Heart left ventricle (tissue), 16 donors: Measurements from ENCODE around the gene SOCS6. TPM values are rescaled to one million over a fixed set of nuclear protein-coding genes. Genes with fewer than 3 reads are reported as not detected.

Experiments
- ATAC-seq, 4 donors: fragments of 200-7000 bp; cut with Tn5 transposase; one replicate each; pipeline ENCODE4 v1.9.1; 2020 to 2022; ENCODE audit warnings: moderate library complexity in 4 of 4, mild to moderate bottlenecking in 3 of 4, moderate number of reproducible peaks in 1 of 4
- DNase-seq, 5 donors: peaks; one replicate each; pipeline ENCODE4 v3.0.0-alpha.2; 2020
- H3K27ac ChIP-seq, 12 donors: fragments of 200-600 bp; sonication (generic) in 4 of 12; one replicate each; pipeline versions ENCODE4 v1.5.0 to v1.8.0; 2016 to 2022; ENCODE audit warnings: mild to moderate bottlenecking in 2 of 12
- H3K27me3 ChIP-seq, 9 donors: fragments of 200-600 bp; sonication (generic) in 2 of 9; one replicate each; pipeline versions ENCODE4 v1.5.1 to v1.8.0; 2016 to 2022; ENCODE audit warnings: mild to moderate bottlenecking in 3 of 9
- H3K36me3 ChIP-seq, 9 donors: fragments of 200-600 bp; sonication (generic) in 2 of 9; one replicate each; pipeline versions ENCODE4 v1.5.0 to v1.8.0; 2018 to 2022; ENCODE audit warnings: mild to moderate bottlenecking in 2 of 9
- H3K4me1 ChIP-seq, 12 donors: fragments of 200-600 bp; sonication (generic) in 4 of 12; one replicate each; pipeline versions ENCODE4 v1.5.0 to v1.8.0; 2016 to 2022; ENCODE audit warnings: mild to moderate bottlenecking in 3 of 12
- H3K4me3 ChIP-seq, 12 donors: fragments of 200-600 bp; sonication (generic) in 4 of 12; one replicate each; pipeline versions ENCODE4 v1.5.0 to v1.8.0; 2017 to 2022; ENCODE audit warnings: mild to moderate bottlenecking in 9 of 12, moderate library complexity in 4 of 12
- H3K9me3 ChIP-seq, 12 donors: fragments of 200-600 bp; sonication (generic) in 4 of 12; one replicate each; pipeline versions ENCODE4 v1.5.0 to v1.8.0; 2016 to 2022; ENCODE audit warnings: mild to moderate bottlenecking in 1 of 12
- POLR2A ChIP-seq, 2 donors: fragments of 450-650 bp; IDR thresholded peaks; one replicate each; pipeline ENCODE4 v1.6.1; 2017; ENCODE audit warnings: antibody characterized with exemption in 2 of 2, mild to moderate bottlenecking in 2 of 2, moderate library complexity in 2 of 2
- WGBS, 4 donors: extraction: QIAGEN DNeasy Blood & Tissue Kit in 2 of 4; methylation state at CpG; one replicate each; pipeline versions ENCODE4 v1.1.5 to v1.1.7; 2013 to 2018; 5-methylcytosine and 5-hydroxymethylcytosine counted together
- intact Hi-C, 10 donors: fragments of 100-400 bp; cut with DNase I; formaldehyde crosslinking; loops; one replicate each; pipeline versions ENCODE4 v1.11.1 to v1.14.2; 2022
- polyA plus RNA-seq, 2 donors: library from polyadenylated mRNA; stranded (reverse); fragments of 200-250 nt; gene quantifications; one replicate each; pipeline ENCODE4 v1.2.3, GENCODE V29; 2013
- total RNA-seq, 9 donors: library from RNA; depleted of rRNA in 2 of 9; stranded (reverse); fragments of >200 nt in 2 of 9; fragmentation: NEBNext Ultra II Directional in 3 of 9; extraction: Animal tissue kit (Norgen Biotek cat#: 25700) in 3 of 9; gene quantifications; one replicate each; pipeline versions ENCODE4 v1.1.0 to v1.2.4, GENCODE V29; 2016 to 2023
- TF ChIP-seq, protein P1 (sequence below), 12 donors: fragments of 200-600 bp; sonication (generic) in 4 of 12; IDR thresholded peaks; one replicate each; pipeline versions ENCODE4 v1.5.0 to v1.8.0; 2018 to 2022; ENCODE audit warnings: antibody characterized with exemption in 12 of 12, mild to moderate bottlenecking in 5 of 12
- donor health status: ischemic (EF 13 %, LVEDD 7.1; RV severe dilation, severe dysfunction).
- donor health status: healthy with polysubstance abuse.
- donor health status: DM: no; HTN: yes; CAD: no.
- donor health status: DM: no; HTN: no; CAD: no.
- donor health status: ischemic (EF 25% LVEDD 6.9; RV normal size, moderate dysfunction).
- donor health status: ischemic (EF 25% LVEDD 5.7; RV mildly dilated, moderate dysfunction).
- donor health status: healthy.
- donor health status: DM: yes; HTN: yes; CAD: no.
- donor health status: ischemic (EF 35%, LVEDD 5.7; RV mildly dilated, moderate dysfunction).
- donor health status: nonischemic (EF 11% LVEDD 7.7; RV severe dilation, severe dysfunction).
- donor health status: DM: yes; HTN: yes; CAD: no.
- donor health status: PGD.
- donor health status: ischemic (EF 29% LVEDD 5.4; RV normal size, mild dysfunction).
- donor health status: nonischemic (EF 23%, LVEDD 6.1; RV moderate dilation, normal function).

The SOCS6 gene
- total and polyA plus RNA-seq, 11 donors = 6.5 to 32.9 (median 21.4) TPM

DNA sequence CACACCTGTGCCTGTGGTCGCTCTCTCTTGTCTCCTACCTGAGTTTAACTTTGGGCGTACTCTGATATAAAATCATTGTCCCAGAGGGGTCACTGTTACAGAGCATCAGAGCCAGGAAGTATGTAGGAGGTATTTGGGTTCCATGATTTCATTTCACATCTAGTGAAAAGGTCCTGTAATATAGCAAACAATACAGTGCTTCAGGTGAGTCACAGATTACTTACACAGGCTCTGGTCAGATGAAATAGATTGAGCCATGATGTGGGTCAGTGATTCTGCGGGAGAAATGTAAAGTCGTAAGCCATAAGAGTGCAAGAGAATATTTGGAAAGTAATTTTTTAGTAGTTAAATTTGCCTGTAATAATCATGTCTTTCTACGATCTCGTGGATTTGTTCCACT lies 70.2 kb downstream of the SOCS6 start:
- H3K27me3 ChIP-seq = no peaks in the 10 kb centered on the region
- no peak overlapping the region for H3K4me3 ChIP-seq
- intact Hi-C loops = no loop called here
- H3K9me3 ChIP-seq = peaks cover 0 to 12% (median 0%) of the 10 kb centered on the region in 12 donors
- 91 to 99% (median 96%) methylated on average over 6 of the region's 6 CpGs for WGBS, 4 donors
- DNase-seq = no peak
- ATAC-seq = no peak
- H3K4me1 ChIP-seq = peaks cover 0 to 8% (median 0%) of the 10 kb centered on the region in 12 donors
- TF ChIP-seq POLR2A (IDR thresholded peaks at IDR 0.05) = no peak
- TF ChIP-seq, protein P1, sequence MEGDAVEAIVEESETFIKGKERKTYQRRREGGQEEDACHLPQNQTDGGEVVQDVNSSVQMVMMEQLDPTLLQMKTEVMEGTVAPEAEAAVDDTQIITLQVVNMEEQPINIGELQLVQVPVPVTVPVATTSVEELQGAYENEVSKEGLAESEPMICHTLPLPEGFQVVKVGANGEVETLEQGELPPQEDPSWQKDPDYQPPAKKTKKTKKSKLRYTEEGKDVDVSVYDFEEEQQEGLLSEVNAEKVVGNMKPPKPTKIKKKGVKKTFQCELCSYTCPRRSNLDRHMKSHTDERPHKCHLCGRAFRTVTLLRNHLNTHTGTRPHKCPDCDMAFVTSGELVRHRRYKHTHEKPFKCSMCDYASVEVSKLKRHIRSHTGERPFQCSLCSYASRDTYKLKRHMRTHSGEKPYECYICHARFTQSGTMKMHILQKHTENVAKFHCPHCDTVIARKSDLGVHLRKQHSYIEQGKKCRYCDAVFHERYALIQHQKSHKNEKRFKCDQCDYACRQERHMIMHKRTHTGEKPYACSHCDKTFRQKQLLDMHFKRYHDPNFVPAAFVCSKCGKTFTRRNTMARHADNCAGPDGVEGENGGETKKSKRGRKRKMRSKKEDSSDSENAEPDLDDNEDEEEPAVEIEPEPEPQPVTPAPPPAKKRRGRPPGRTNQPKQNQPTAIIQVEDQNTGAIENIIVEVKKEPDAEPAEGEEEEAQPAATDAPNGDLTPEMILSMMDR (IDR thresholded peaks at IDR 0.05) = no peak
- no peaks in the 10 kb centered on the region for H3K36me3 ChIP-seq
- H3K27ac ChIP-seq = no peak overlapping the region

DNA sequence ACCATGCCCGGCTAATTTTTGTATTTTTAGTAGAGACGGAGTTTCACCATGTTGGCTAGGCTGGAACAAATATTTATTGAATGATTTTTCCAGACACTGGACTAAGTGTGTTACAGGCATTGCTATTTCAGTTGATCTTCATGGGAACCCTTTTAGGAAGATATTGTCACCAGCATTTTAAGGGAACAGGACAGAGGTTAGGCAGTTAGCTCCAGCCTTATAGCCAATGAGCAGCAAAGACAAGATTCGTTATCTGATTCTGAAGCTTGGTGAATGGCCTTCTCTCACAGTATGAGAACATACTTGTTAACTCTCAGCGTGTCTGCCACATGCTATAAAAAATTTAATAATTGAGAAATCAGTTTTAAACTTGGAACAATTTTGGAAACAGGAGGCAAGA lies 73.4 kb downstream of the SOCS6 start:
- no peak overlapping the region for H3K4me3 ChIP-seq
- intact Hi-C loops = no loop called here
- H3K9me3 ChIP-seq = no peaks in the 10 kb centered on the region
- 87 to 97% (median 91%) methylated on average over 4 of the region's 4 CpGs for WGBS, 4 donors
- peaks cover 0 to 10% (median 0%) of the 10 kb centered on the region in 12 donors for H3K4me1 ChIP-seq
- no peaks in the 10 kb centered on the region for H3K27me3 ChIP-seq
- H3K27ac ChIP-seq = no peak overlapping the region
- no peak for DNase-seq
- no peak for TF ChIP-seq POLR2A (IDR thresholded peaks at IDR 0.05)
- TF ChIP-seq, protein P1 (IDR thresholded peaks at IDR 0.05) = no peak
- no peak for ATAC-seq
- H3K36me3 ChIP-seq = no peaks in the 10 kb centered on the region

DNA sequence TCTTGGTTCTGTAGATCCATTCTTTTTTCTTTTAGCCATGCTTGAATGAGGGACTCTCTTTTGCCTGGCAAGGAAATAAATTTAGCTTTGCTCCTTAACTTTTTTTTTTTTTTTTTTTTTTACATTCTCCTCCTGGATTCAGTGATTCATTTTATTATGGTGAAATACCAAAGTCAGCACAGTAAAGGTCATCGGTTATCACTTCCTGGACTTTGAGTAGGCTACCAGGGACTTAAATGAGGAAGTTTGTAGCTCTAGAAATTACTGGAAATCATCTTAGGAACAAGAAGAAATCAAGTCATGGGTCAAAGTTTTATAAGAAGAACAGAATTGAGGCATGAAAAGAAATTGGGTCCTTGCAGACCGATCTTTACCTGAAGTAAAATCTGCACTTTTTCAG lies 75.0 kb downstream of the SOCS6 start:
- Histone ChIP-seq H3K4me3 (no peak overlapping the region), H3K36me3 (no peaks in the 10 kb centered on the region), H3K27me3 (no peaks in the 10 kb centered on the region), H3K4me1 (peaks cover 0 to 10% (median 0%) of the 10 kb centered on the region in 12 donors), H3K27ac (no peak overlapping the region), H3K9me3 (no peaks in the 10 kb centered on the region)
- 78 to 93% (median 83%) methylated on average over 2 of the region's 2 CpGs for WGBS, 4 donors
- TF ChIP-seq, protein P1 (IDR thresholded peaks at IDR 0.05) = no peak
- TF ChIP-seq POLR2A (IDR thresholded peaks at IDR 0.05) = no peak
- DNase-seq (no peak), ATAC-seq (no peak)
- intact Hi-C loops = no loop called here

DNA sequence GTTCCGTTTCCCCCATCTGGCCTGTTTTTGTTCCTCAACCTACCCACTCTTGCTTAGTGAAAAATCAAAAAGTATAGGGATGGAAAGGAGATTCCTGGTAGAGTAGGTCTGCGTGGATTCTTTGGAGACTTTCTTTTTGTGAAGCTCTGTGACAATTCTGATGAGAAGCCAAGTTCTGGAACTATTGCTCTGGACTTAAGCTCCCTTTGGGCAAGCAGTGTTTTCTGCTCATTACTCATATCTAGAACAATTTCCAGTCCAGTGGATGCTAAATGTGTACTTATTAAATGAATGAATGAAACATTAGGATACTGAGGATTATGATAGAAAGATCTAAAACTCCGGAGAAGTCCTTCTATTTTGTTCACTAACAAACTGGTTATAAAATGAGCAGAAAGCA lies 76.5 kb downstream of the SOCS6 start:
- no peak for ATAC-seq
- WGBS, 4 donors = 87 to 98% (median 93%) methylated on average over 3 of the region's 3 CpGs
- TF ChIP-seq, protein P1 (IDR thresholded peaks at IDR 0.05) = no peak
- no peak for TF ChIP-seq POLR2A (IDR thresholded peaks at IDR 0.05)

More for the DNA sequence above, 76.5 kb downstream of the SOCS6 start:
- Histone ChIP-seq H3K36me3 (no peaks in the 10 kb centered on the region), H3K27ac (no peak overlapping the region), H3K9me3 (no peaks in the 10 kb centered on the region), H3K4me3 (no peak overlapping the region), H3K27me3 (no peaks in the 10 kb centered on the region), H3K4me1 (peaks cover 0 to 10% (median 0%) of the 10 kb centered on the region in 12 donors)
- no peak for DNase-seq
- intact Hi-C loops = no loop called here
